ENCODE measurements around the gene HYAL1.
A peak's percentile ranks its signal among the peaks of the same experiment; 100 is the strongest.

HYAL1 gene

GRCh38 chr3:50316657-50317242, 13.4 kb upstream of the HYAL1 start (continued):
- TF ChIP-seq PRDM2 (tag by site-specific recombination; IDR thresholded peaks at IDR 0.05; ENCODE audit: borderline replicate concordance), result no peak
- TF ChIP-seq ZBTB20 (tag by site-specific recombination; IDR thresholded peaks at IDR 0.05), result peak; percentile 53; the same call in 1 of the 2 replicates
- TF ChIP-seq EGR2 (tag by site-specific recombination; IDR thresholded peaks at IDR 0.05; ENCODE audit: low read depth), result peak; percentile 94
- no peak for TF ChIP-seq ZNF843 (tag by site-specific recombination; IDR thresholded peaks at IDR 0.05)
- no peak for TF ChIP-seq OSR2 (tag by site-specific recombination; IDR thresholded peaks at IDR 0.05)
- 0 out of 2 replicates have a peak, but pooled peaks have one; percentile 36 for TF ChIP-seq ZNF629 (tag by site-specific recombination; IDR thresholded peaks at IDR 0.05)
- TF ChIP-seq ZNF132 (tag by site-specific recombination; IDR thresholded peaks at IDR 0.05; ENCODE audit: borderline replicate concordance), result no peak
- TF ChIP-seq WT1 (tag by site-specific recombination; IDR thresholded peaks at IDR 0.05), result no peak
- peak; percentile 70 for TF ChIP-seq KLF9 (tag by site-specific recombination; IDR thresholded peaks at IDR 0.05; ENCODE audit: low read depth)
- TF ChIP-seq GLIS2 (tag by site-specific recombination; IDR thresholded peaks at IDR 0.05), result peak; percentile 61; the same call in 1 of the 2 replicates
- TF ChIP-seq ZNF701 (tag by site-specific recombination; IDR thresholded peaks at IDR 0.05), result no peak
- peak; percentile 76 for TF ChIP-seq ZBTB17 (tag by site-specific recombination; IDR thresholded peaks at IDR 0.05)
- no peak for TF ChIP-seq ZNF792 (tag by site-specific recombination; IDR thresholded peaks at IDR 0.05)
- no peak for TF ChIP-seq KLF7 (tag by site-specific recombination; IDR thresholded peaks at IDR 0.05; ENCODE audit: borderline replicate concordance)
- TF ChIP-seq ZNF398 (tag by site-specific recombination; IDR thresholded peaks at IDR 0.05), result peak; percentile 90
- TF ChIP-seq GLIS1 (tag by site-specific recombination; IDR thresholded peaks at IDR 0.05), result peak; percentile 68
- TF ChIP-seq ZNF341 (tag by site-specific recombination; IDR thresholded peaks at IDR 0.05; ENCODE audit: low read depth), result 0 out of 2 replicates have a peak, but pooled peaks have one; percentile 14
- TF ChIP-seq ZNF394 (tag by site-specific recombination; IDR thresholded peaks at IDR 0.05; ENCODE audit: borderline replicate concordance), result peak; percentile 93
- TF ChIP-seq ZNF621 (tag by site-specific recombination; IDR thresholded peaks at IDR 0.05), result no peak
- no peak for TF ChIP-seq ZBTB21 (tag by site-specific recombination; IDR thresholded peaks at IDR 0.05)
- TF ChIP-seq ZBTB10 (tag by site-specific recombination; IDR thresholded peaks at IDR 0.05), result 0 out of 2 replicates have a peak, but pooled peaks have one; percentile 27
- TF ChIP-seq ZNF600 (tag by site-specific recombination; IDR thresholded peaks at IDR 0.05), result peak; percentile 72
- peak; percentile 92 for TF ChIP-seq ZFHX2 (tag by site-specific recombination; conservative IDR thresholded peaks at IDR 0.05)
- TF ChIP-seq PATZ1 (tag by site-specific recombination; IDR thresholded peaks at IDR 0.05), result peak; percentile 85
- peak; percentile 56; the same call in 1 of the 2 replicates for TF ChIP-seq ZNF335 (tag by site-specific recombination; conservative IDR thresholded peaks at IDR 0.05)
- TF ChIP-seq KLF17 (tag by site-specific recombination; IDR thresholded peaks at IDR 0.05), result peak; percentile 87
- TF ChIP-seq KLF1 (tag by site-specific recombination; IDR thresholded peaks at IDR 0.05), result peak; percentile 93
